Upper lobe of left lung (tissue), 4 donors: ENCODE results near the gene INO80C.

Experiments used
- POLR2AphosphoS5 ChIP-seq, 2 donors: sonication (generic); formaldehyde crosslinking; IDR thresholded peaks; one replicate each; pipeline ENCODE4 v1.5.1; 2017; ENCODE audit warnings: antibody characterized with exemption in 2 of 2
- TF ChIP-seq, protein P1 (sequence below), 6 experiments: fragments of 450-650 bp in 4 of 6; fragments of 200-600 bp in 2 of 6; sonication (generic) in 2 of 6; IDR thresholded peaks; one replicate each; pipeline ENCODE4 v1.5.1; 2016 to 2019; ENCODE audit warnings: antibody characterized with exemption in 6 of 6

GRCh38 chr18:35443847-35444246, 53.9 kb downstream of the INO80C start:
- no peak for TF ChIP-seq POLR2AphosphoS5 (IDR thresholded peaks at IDR 0.05)
- TF ChIP-seq, protein P1, sequence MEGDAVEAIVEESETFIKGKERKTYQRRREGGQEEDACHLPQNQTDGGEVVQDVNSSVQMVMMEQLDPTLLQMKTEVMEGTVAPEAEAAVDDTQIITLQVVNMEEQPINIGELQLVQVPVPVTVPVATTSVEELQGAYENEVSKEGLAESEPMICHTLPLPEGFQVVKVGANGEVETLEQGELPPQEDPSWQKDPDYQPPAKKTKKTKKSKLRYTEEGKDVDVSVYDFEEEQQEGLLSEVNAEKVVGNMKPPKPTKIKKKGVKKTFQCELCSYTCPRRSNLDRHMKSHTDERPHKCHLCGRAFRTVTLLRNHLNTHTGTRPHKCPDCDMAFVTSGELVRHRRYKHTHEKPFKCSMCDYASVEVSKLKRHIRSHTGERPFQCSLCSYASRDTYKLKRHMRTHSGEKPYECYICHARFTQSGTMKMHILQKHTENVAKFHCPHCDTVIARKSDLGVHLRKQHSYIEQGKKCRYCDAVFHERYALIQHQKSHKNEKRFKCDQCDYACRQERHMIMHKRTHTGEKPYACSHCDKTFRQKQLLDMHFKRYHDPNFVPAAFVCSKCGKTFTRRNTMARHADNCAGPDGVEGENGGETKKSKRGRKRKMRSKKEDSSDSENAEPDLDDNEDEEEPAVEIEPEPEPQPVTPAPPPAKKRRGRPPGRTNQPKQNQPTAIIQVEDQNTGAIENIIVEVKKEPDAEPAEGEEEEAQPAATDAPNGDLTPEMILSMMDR (IDR thresholded peaks at IDR 0.05), result no peak
